Heart left ventricle (tissue), 13 donors: Measurements from ENCODE around the gene MTMR1.

Source experiments
- CTCF ChIP-seq, 12 donors: fragments of 200-600 bp; sonication (generic) in 4 of 12; IDR thresholded peaks; one replicate each; pipeline versions ENCODE4 v1.5.0 to v1.8.0; 2018 to 2022; ENCODE audit warnings: antibody characterized with exemption in 12 of 12, mild to moderate bottlenecking in 5 of 12
- POLR2A ChIP-seq, 2 donors: fragments of 450-650 bp; IDR thresholded peaks; one replicate each; pipeline ENCODE4 v1.6.1; 2017; ENCODE audit warnings: antibody characterized with exemption in 2 of 2, mild to moderate bottlenecking in 2 of 2, moderate library complexity in 2 of 2
- donor health status: ischemic (EF 13 %, LVEDD 7.1; RV severe dilation, severe dysfunction).
- donor health status: DM: no; HTN: yes; CAD: no.
- donor health status: DM: no; HTN: no; CAD: no.
- donor health status: ischemic (EF 25% LVEDD 6.9; RV normal size, moderate dysfunction).
- donor health status: ischemic (EF 25% LVEDD 5.7; RV mildly dilated, moderate dysfunction).
- donor health status: ischemic (EF 35%, LVEDD 5.7; RV mildly dilated, moderate dysfunction).
- donor health status: nonischemic (EF 11% LVEDD 7.7; RV severe dilation, severe dysfunction).
- donor health status: DM: yes; HTN: yes; CAD: no.
- donor health status: PGD.
- donor health status: ischemic (EF 29% LVEDD 5.4; RV normal size, mild dysfunction).
- donor health status: nonischemic (EF 23%, LVEDD 6.1; RV moderate dilation, normal function).

GRCh38 chrX:150761819-150762216, 68.6 kb downstream of the MTMR1 start:
- no peak for TF ChIP-seq POLR2A (IDR thresholded peaks at IDR 0.05)
- TF ChIP-seq CTCF (IDR thresholded peaks at IDR 0.05) = no peak
